ENCODE data around the gene RAB3GAP1.

- no peak for TF ChIP-seq CTCF (tag by site-specific recombination; IDR thresholded peaks at IDR 0.05)
- no peak for TF ChIP-seq KLF10 (tag by site-specific recombination; IDR thresholded peaks at IDR 0.05)
- no peak for TF ChIP-seq YY1 (tag by site-specific recombination; IDR thresholded peaks at IDR 0.05)
- no peak for TF ChIP-seq ZNF530 (tag by site-specific recombination; IDR thresholded peaks at IDR 0.05; ENCODE audit: low read depth)
Observed at GRCh38 chr2:135140606-135141005, 88.5 kb downstream of the RAB3GAP1 start.

Measured in HEK293 (cell line).